K562 (cell line): ENCODE measurements around the gene C15orf61. TPM values are rescaled to one million over a fixed set of nuclear protein-coding genes. Genes with fewer than 3 reads are reported as not detected.

Experiments used
- FOXJ2 ChIP-seq: fragments of 200-800 bp; sonication (Bioruptor generic); IDR thresholded peaks from 2 replicates; pipeline ENCODE4 v1.6.1; 2016; ENCODE audit warnings: missing genetic modification characterization, missing compliant biosample characterization
- HCFC1 ChIP-seq: IDR thresholded peaks from 2 replicates; pipeline ENCODE4 v1.6.1; 2012; ENCODE audit warnings: low read depth, low read length, improper control_type of control experiment
- MXI1 ChIP-seq: IDR thresholded peaks from 2 replicates; pipeline ENCODE4 v1.6.1; 2011; ENCODE audit warnings: low read depth, mild to moderate bottlenecking, improper control_type of control experiment, low read length
- TCF3 ChIP-seq: sonication (generic); formaldehyde crosslinking; IDR thresholded peaks from 2 replicates; pipeline ENCODE4 v1.4.0; 2020; ENCODE audit warnings: mild to moderate bottlenecking, missing genetic modification reagents
- TRIM24 ChIP-seq, 2 experiments: fragments of 450-650 bp; IDR thresholded peaks; 2 replicates each; pipeline ENCODE4 v1.6.1; 2016
- ZNF12 ChIP-seq: sonication (generic); formaldehyde crosslinking; IDR thresholded peaks from 2 replicates; pipeline ENCODE4 v1.4.0; 2020; ENCODE audit warnings: mild to moderate bottlenecking, missing genetic modification reagents
- ZNF133 ChIP-seq: fragments of 250-450 bp; sonication (Bioruptor Pico); IDR thresholded peaks from 2 replicates; pipeline ENCODE4 v1.4.0; 2020; ENCODE audit warnings: mild to moderate bottlenecking
- ZNF695 ChIP-seq: fragments of 450-650 bp; formaldehyde crosslinking; IDR thresholded peaks from 2 replicates; pipeline ENCODE4 v1.4.0; 2020; ENCODE audit warnings: mild to moderate bottlenecking, moderate library complexity
- polyA plus RNA-seq, 8 experiments: library from polyadenylated mRNA; depleted of rRNA in 4 of 8; stranded (reverse) in 5 of 8; unstranded in 3 of 8; fragments of >200 nt; fragmentation: Nextera tagmentation in 2 of 8; fragmentation: Illumina TruSeq in 1 of 8; extraction: Ambion mirVana in 2 of 8; extraction: Trizol in 1 of 8; gene quantifications; 2 replicates each; pipeline versions ENCODE4 v1.2.1 to v1.2.3, GENCODE V29; 2011 to 2014; ENCODE audit warnings: inconsistent platforms in 1 of 8, missing spikeins in 1 of 8
- total RNA-seq, 7 experiments: library from RNA; depleted of rRNA in 6 of 7; stranded (reverse); fragments of >200 nt in 6 of 7; fragmentation: Illumina TruSeq in 2 of 7; extraction: Trizol in 2 of 7; gene quantifications; 2 replicates each; pipeline versions ENCODE4 v1.2.1 to v1.2.3, GENCODE V29; 2011 to 2021; ENCODE audit warnings: low replicate concordance in 1 of 7
- TF ChIP-seq, protein P1 (sequence below): fragments of 450-650 bp; IDR thresholded peaks from 2 replicates; pipeline ENCODE4 v1.6.1; 2014; ENCODE audit warnings: low read depth, mild to moderate bottlenecking, moderate library complexity, borderline replicate concordance
- TF ChIP-seq, protein P2 (sequence below), 2 experiments: fragments of 450-650 bp; IDR thresholded peaks; 2 replicates each; pipeline ENCODE4 v1.6.1; 2016; ENCODE audit warnings: mild to moderate bottlenecking in 2 of 2, borderline replicate concordance in 1 of 2, low read depth in 1 of 2, moderate library complexity in 1 of 2
- TF ChIP-seq, protein P3 (sequence below): fragments of 450-650 bp; IDR thresholded peaks from 2 replicates; pipeline ENCODE4 v1.7.1; 2018; ENCODE audit warnings: mild to moderate bottlenecking, low read depth; ENCODE audit not compliant: partially characterized antibody
- TF ChIP-seq, protein P4 (sequence below): fragments of 200-800 bp; sonication (Bioruptor generic); IDR thresholded peaks from 2 replicates; pipeline ENCODE4 v1.6.1; 2017; ENCODE audit warnings: missing genetic modification characterization, missing compliant biosample characterization

C15orf61 gene
- total and polyA plus RNA-seq, 9 of the 15 experiments (the other 6 are each of a cell fraction or from before 2014, with no cell fraction given): 1.6 to 10.5 (median 4.3) TPM

DNA sequence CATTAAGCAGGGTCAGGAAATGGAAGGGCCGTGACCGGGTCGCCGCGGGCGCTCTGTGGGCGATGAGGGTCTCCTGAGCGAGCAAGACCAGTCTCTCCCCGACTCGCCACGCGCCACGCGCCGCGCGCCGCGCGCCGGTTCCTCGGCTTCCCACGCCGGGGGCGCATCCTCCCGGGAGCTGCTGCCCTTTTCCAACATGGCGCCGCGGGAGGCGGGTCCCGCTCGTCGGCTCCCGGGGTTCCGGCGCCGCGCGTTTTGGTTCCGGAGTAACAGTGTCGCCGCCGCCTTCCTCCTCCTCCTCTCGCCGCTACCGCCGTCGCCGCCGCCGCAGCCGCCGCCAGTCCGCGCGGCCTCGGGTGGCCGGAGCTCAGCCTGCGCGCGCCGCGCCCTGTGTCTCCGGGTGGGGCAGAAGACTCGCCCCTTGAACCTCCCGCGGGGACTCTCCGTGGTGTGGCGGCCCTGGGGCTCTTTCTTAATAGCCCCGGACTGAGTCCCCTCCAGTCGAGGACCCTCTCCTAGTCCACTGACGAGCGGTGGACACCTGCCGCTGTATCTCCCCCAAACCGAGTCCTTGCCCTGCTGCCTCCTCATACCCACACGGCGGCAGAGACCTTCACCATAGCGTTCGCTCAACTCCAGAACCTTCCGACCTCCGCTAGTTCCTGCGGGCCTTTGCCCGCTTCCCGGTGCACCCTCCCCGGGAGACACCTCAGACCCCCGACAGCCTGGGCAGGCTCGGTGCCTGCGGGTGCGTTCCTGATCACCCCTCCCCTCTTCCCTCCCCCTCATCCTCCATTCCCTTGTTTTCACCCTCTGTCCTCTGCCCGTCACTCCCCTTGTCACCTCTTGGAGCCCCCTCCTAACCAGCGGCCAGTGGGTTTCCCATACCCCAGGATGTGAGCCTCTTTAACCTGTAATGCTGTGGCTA is 21.8 kb downstream of the C15orf61 start, which contains the start of gene MAP2K5 (continued):
- TF ChIP-seq, protein P1, sequence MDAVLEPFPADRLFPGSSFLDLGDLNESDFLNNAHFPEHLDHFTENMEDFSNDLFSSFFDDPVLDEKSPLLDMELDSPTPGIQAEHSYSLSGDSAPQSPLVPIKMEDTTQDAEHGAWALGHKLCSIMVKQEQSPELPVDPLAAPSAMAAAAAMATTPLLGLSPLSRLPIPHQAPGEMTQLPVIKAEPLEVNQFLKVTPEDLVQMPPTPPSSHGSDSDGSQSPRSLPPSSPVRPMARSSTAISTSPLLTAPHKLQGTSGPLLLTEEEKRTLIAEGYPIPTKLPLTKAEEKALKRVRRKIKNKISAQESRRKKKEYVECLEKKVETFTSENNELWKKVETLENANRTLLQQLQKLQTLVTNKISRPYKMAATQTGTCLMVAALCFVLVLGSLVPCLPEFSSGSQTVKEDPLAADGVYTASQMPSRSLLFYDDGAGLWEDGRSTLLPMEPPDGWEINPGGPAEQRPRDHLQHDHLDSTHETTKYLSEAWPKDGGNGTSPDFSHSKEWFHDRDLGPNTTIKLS: peak; percentile 45; the same call in 1 of the 2 replicates
- TF ChIP-seq, protein P2, sequence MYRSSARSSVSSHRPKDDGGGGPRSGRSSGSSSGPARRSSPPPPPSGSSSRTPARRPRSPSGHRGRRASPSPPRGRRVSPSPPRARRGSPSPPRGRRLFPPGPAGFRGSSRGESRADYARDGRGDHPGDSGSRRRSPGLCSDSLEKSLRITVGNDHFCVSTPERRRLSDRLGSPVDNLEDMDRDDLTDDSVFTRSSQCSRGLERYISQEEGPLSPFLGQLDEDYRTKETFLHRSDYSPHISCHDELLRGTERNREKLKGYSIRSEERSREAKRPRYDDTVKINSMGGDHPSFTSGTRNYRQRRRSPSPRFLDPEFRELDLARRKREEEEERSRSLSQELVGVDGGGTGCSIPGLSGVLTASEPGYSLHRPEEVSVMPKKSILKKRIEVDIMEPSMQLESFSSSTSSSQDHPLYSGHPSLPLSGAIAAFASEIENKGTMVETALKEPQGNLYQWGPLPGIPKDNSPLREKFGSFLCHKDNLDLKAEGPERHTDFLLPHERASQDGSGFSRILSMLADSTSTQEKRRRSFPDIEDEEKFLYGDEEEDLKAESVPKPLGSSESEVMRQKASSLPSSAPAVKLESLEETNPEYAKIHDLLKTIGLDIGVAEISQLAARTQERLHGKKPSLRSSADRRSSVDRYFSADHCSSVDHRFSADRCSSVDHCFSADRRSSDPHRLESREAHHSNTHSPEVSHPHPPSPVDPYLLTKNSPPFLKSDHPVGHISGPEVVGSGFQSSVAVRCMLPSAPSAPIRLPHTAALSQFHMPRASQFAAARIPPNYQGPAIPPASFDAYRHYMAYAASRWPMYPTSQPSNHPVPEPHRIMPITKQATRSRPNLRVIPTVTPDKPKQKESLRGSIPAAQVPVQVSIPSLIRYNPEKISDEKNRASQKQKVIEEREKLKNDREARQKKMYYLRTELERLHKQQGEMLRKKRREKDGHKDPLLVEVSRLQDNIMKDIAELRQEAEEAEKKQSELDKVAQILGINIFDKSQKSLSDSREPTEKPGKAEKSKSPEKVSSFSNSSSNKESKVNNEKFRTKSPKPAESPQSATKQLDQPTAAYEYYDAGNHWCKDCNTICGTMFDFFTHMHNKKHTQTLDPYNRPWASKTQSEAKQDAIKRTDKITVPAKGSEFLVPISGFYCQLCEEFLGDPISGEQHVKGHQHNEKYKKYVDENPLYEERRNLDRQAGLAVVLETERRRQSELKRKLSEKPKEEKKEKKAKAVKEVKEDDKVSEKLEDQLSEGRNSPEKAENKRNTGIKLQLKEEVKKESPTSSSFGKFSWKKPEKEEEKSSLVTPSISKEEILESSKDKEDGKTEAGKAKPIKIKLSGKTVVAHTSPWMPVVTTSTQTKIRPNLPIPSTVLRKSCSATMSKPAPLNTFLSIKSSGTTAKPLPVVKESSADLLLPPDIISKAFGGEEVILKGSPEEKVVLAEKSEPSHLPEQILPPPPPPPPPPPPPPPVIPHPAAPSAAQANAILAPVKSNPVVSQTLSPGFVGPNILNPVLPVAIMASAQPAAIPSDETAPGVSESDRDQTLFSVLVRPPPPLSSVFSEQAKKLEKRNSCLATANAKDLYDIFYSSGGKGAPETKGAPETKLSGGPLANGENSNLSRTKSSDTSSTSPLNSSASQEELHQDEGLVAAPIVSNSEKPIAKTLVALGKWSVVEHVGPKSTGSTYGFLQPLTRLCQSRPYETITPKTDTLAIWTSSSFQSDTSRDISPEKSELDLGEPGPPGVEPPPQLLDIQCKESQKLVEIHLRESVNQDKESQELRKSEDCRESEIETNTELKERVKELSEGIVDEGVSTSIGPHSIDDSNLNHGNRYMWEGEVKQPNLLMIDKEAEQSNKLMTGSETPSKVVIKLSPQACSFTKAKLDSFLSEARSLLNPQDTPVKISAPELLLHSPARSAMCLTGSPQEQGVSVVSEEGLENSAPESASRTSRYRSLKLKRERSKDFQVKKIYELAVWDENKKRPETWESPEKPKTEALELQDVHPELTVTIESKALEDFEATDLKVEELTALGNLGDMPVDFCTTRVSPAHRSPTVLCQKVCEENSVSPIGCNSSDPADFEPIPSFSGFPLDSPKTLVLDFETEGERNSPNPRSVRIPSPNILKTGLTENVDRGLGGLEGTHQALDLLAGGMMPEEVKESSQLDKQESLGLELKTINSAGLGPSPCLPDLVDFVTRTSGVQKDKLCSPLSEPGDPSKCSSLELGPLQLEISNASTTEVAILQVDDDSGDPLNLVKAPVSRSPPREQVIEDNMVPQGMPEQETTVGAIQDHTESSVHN (IDR thresholded peaks at IDR 0.05; ENCODE audit: borderline replicate concordance in 1 of 2, low read depth in 1 of 2): no peak
- TF ChIP-seq ZNF12 (CRISPR knock-in tag) (no peak), TCF3 (no peak), TRIM24 (IDR thresholded peaks at IDR 0.05) (peak; percentile 25 to 35; a peak in 2 of 4 replicates), ZNF133 (CRISPR knock-in tag) (no peak), ZNF695 (CRISPR knock-in tag) (no peak), MXI1 (0 out of 2 replicates have a peak, but pooled peaks have one; percentile 12), FOXJ2 (tag) (0 out of 2 replicates have a peak, but pooled peaks have one; percentile 26), HCFC1 (peak; percentile 87)
- TF ChIP-seq, protein P3, sequence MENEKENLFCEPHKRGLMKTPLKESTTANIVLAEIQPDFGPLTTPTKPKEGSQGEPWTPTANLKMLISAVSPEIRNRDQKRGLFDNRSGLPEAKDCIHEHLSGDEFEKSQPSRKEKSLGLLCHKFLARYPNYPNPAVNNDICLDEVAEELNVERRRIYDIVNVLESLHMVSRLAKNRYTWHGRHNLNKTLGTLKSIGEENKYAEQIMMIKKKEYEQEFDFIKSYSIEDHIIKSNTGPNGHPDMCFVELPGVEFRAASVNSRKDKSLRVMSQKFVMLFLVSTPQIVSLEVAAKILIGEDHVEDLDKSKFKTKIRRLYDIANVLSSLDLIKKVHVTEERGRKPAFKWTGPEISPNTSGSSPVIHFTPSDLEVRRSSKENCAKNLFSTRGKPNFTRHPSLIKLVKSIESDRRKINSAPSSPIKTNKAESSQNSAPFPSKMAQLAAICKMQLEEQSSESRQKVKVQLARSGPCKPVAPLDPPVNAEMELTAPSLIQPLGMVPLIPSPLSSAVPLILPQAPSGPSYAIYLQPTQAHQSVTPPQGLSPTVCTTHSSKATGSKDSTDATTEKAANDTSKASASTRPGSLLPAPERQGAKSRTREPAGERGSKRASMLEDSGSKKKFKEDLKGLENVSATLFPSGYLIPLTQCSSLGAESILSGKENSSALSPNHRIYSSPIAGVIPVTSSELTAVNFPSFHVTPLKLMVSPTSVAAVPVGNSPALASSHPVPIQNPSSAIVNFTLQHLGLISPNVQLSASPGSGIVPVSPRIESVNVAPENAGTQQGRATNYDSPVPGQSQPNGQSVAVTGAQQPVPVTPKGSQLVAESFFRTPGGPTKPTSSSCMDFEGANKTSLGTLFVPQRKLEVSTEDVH: peak; percentile 21
- TF ChIP-seq, protein P4, sequence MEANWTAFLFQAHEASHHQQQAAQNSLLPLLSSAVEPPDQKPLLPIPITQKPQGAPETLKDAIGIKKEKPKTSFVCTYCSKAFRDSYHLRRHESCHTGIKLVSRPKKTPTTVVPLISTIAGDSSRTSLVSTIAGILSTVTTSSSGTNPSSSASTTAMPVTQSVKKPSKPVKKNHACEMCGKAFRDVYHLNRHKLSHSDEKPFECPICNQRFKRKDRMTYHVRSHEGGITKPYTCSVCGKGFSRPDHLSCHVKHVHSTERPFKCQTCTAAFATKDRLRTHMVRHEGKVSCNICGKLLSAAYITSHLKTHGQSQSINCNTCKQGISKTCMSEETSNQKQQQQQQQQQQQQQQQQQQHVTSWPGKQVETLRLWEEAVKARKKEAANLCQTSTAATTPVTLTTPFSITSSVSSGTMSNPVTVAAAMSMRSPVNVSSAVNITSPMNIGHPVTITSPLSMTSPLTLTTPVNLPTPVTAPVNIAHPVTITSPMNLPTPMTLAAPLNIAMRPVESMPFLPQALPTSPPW (CRISPR knock-in tag): peak; percentile 59
